ENCODE results near the gene BBS7.

The BBS7 gene

GRCh38 chr4:121869841-121870822 lies at the start of gene BBS7:
TSS of gene BBS7 (minus strand) at chr4:121870474. CDS start at chr4:121870313, 161 bp downstream.
- H3K4me3 ChIP-seq (ENCODE audit: low read depth, low read length) = peak within 1 kb of the TSS; percentile 88
- TF ChIP-seq CTCF (IDR thresholded peaks at IDR 0.05; ENCODE audit: low read depth, low read length) = no peak

GRCh38 chr4:121913667-121914066 lies 43.4 kb upstream of the BBS7 start:
- H3K4me3 ChIP-seq (ENCODE audit: low read depth, low read length) = no peak overlapping the region
- TF ChIP-seq CTCF (IDR thresholded peaks at IDR 0.05; ENCODE audit: low read depth, low read length) = no peak

GRCh38 chr4:121908346-121908745 lies 38.1 kb upstream of the BBS7 start:
- no peak for TF ChIP-seq CTCF (IDR thresholded peaks at IDR 0.05; ENCODE audit: low read depth, low read length)
- H3K4me3 ChIP-seq (ENCODE audit: low read depth, low read length) = no peak overlapping the region

GRCh38 chr4:121900132-121900983 lies 30.1 kb upstream of the BBS7 start:
- TF ChIP-seq CTCF (IDR thresholded peaks at IDR 0.05; ENCODE audit: low read depth, low read length) = peak; percentile 72
- no peak overlapping the region for H3K4me3 ChIP-seq (ENCODE audit: low read depth, low read length)

GRCh38 chr4:121898150-121898549 lies 27.9 kb upstream of the BBS7 start:
- TF ChIP-seq CTCF (IDR thresholded peaks at IDR 0.05; ENCODE audit: low read depth, low read length) = no peak
- no peak overlapping the region for H3K4me3 ChIP-seq (ENCODE audit: low read depth, low read length)

GRCh38 chr4:121888134-121888533 lies 17.9 kb upstream of the BBS7 start:
- H3K4me3 ChIP-seq (ENCODE audit: low read depth, low read length) = no peak overlapping the region
- no peak for TF ChIP-seq CTCF (IDR thresholded peaks at IDR 0.05; ENCODE audit: low read depth, low read length)

Data from WI38 (cell line).